GM18499 (cell line): ENCODE results near the gene CNIH2.
"Not testable (repeated sequence)": the region's sequence is repeated elsewhere in the genome, so short reads cannot be mapped to it uniquely, and the experiment has no call there.

ENCODE experiments used
- ATAC-seq: cut with Tn5 transposase; IDR thresholded peaks from one replicate; pipeline ENCODE4 v1.9.1; 2021; ENCODE audit warnings: moderate number of reproducible peaks; ENCODE audit not compliant: insufficient read depth, unreplicated experiment

CNIH2 gene

DNA sequence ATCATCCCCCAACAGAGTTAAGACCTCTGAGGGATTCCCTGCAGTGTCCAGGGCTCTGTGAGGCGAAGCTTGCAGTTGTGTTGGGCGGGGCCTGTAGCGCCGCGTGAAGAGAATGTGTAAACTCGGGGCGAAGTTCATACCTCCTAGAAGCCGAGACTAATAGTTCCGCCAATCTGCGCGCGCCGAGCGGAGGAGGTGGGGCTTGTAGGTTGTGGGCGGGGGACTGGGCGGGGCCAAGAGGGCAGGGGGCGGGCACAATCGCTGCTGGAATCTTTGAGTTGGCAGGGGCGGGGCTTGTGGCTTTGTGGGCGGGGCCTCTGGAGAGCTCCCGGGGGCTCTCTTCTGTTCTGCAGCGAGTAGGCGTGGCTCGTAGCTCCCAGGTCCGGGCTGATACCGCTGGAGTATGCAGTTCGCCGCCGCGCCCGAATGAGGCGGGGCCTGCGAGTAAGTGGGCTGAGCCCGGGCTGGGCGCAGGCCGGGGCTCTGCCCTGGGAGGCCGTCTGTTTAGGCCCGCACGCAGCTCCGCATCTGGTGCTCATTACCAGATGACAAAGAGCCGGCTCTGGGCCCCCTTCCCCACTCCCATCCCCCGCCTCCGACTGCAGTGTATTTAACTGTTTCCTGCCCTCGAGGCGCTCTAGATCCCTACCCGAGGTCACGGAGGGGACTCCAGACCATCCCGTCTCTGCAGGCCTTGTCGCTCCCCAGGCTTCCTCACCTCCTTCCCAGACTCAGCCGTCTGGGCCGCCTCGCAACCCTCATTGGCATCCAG is 34.8 kb downstream of the CNIH2 start:
- ATAC-seq: no peak

DNA sequence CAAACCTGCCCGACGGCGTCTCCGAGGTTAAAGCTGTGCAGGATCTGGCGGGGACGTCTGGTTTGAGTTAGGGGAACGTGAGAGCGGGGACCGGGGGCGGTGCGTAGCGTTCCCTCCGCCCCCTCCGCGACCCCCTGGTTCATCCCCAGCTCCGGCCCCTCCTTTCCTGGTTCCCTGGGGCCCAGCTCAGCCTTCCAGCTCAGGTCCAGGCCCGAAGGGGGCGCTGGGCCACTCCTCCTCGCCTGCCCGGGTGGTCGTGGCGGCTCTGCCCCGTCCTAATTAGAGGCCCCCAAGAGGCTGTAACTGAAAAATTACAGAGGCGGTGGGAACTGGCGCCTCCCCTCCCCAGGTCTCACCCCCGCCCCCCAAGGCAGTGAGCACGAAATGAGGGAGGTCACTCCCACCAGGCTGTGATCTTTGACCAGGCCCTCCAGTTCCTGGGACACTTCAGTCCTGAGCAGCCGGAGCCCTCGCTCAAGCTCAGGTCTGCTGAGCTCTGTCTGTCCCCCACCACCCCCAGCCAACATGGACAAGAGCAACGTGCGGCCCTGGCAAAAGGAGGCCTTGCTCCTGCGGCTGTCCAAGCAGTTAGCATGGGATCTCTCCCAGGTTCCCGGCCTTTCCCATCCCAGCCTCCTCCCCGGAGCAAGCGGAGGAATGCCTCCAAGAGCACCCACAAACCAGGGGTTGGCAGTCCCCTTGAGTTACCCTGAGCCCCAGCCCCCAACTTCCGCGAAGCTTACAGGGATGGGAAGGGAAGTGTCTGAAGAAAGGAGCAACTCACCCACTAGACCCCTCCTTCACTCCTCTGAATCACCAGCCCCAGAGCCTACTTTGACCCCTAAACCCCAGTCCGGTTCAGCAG is 35.6 kb downstream of the CNIH2 start:
- ATAC-seq: no peak

DNA sequence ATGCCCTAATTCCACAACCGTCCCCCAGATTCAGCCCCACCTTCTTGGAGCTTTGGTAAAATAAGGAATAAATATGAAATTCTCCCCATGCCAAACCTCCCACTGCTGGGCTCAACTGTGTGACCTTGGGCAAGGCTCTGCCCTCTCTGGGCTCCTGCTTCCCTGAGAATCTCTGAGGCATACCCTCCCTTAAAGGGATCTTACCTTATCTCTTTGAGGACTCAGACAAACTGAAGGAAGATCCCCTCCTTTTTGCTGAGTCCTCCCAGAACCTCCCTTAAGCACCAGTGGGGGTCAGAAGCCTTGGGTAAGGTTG is 36.2 kb downstream of the CNIH2 start:
- ATAC-seq: no peak

DNA sequence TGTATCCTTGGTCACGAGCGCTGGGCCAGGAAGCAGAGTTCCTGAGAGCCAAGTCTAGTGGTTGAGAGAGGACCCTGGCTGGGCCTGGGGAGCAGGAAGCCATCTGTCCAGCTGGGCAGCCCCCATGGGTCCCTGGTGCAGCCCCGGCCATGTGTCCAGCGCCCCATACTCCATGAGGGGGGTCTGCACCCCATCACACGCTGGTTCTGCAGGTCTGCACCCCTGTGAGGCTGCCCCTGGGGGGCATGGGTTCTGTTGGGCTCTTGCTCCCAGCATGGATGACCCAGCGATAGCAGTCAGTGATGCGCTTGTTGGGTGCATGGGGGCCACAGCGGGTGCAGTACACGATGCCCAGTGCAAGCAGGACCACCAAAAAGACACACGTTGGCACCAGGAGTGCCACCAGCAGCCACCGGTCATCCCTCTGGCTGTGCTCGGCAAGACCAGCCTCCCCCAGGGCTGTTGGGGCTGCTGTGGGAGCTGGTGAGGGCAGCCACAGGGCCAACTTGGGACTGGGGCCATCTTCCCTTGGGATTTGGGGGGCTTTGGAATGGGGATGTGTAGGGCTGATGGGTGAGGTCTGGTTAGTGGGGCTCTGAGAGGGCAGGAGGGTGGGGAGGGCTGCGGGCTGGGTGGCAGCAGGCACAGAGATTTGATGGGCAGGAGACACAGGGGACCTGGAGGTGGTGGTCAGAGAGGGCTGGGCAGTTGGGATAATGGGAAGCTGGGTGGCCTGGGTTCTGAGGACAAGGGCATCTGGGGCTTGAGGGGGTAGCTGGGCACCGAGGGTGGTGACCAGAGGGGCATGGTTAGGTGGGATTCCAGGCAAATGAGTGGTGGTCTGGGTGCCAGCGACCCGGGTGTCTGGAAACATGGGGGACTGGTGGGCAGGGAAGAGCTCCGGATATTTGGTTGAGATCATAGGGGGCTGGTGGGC is 36.9 kb downstream of the CNIH2 start:
- ATAC-seq: no peak

DNA sequence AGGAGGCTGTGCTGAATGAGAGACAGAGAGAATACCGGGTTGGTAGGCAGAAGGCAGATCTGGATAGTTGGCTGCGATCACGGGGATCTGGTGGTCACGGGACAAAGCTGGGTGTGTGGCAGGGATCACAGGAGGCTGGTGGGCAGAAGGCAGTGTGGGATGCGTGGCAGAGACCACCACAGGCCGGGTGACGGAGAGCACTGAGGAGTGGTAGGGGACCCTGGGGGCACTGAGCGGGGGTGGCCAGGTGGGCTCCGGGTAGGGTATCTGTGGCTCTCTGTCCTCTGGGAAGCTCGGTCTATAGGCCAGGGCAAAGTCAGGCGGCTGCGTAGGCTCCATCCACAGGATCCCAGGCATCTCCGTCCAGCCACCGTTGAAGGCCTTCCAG is 37.5 kb downstream of the CNIH2 start:
- no peak for ATAC-seq

DNA sequence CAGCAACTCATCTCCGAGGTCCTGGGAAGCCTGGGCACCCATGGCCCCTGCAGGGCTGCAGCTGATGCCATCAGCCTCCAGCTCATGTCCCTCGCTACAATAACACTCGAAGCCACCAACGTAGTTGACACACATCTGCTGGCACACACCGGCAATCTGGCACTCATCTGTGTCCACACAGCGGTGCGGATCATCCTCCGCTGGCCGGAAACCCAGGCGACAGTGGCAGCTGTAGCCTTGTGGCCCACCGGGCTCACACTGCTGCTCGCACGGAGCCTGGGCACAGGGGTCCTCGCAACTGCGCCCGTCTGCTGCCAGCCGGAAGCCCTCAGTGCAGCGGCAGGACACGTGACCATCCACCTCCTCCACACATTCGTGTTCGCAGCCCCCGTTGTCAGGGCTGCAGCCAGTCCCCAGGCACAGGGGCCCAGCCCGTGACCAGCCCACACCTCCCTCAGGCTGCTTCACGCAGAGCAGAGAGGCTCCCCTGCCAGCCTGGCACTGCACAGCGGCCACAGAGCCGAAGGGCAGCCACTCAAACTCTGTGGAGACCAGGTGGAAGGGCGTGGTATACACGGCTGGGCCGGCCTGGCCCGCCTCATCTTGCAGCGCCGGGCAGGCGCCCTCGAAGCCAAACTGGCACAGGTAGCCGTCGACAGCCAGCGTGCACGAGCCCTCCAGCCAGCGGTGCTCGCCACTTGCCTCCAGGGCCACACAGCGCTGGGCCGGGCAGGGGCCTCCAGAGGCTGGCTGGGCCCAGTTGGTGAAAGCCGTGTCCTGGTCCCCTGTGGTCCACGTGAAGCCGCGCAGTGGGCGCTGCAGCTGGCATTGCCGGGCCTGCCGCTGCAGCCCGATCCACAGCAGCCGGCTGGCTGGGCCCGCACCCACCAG is 38.2 kb downstream of the CNIH2 start:
- no peak for ATAC-seq

DNA sequence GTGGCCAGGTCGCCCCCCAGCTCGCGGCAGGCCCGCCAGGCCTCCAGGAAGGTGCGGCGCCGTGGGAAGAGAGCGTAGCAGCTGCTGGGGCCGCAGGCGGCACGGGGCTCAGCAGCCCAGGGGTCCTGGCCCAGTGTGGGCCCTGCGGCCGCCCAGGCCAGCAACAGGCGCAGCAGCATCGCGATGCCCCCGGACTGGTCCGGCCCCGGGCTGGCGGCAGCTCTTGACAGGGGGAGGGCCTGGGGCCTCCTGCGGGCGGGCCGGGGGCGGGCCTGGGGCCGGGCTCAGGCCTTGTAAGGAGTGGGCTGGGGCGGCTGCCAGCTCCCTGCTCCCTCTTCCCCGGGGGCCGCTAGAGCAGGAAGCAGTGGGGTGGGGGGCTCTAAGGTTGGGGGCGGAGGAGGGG is 38.9 kb downstream of the CNIH2 start, which contains the start of gene CD248:
Gene CD248 (minus strand): TSS at position 196 of the 403 bp plus-strand sequence. CDS start 17 bp downstream, at position 179.
- ATAC-seq: no peak

DNA sequence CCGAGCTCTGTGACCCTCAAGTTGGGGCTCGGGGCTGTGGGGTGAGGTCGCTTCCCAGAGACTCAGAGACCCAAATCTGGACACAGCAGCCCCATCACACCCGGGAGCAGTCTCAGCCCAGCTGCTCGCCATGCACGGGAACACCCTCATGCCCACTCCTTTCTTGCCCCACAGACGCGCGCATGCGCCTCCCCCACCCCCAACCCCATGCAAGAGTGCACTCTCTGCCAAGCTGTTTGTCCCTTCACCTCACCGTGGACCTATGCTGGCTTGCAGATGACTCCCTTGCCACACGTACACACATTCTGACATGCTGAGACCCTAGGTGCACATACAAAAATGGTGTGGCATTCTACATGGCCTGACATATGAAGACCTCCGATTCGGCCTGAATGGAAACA is 39.3 kb downstream of the CNIH2 start:
- ATAC-seq: no peak

DNA sequence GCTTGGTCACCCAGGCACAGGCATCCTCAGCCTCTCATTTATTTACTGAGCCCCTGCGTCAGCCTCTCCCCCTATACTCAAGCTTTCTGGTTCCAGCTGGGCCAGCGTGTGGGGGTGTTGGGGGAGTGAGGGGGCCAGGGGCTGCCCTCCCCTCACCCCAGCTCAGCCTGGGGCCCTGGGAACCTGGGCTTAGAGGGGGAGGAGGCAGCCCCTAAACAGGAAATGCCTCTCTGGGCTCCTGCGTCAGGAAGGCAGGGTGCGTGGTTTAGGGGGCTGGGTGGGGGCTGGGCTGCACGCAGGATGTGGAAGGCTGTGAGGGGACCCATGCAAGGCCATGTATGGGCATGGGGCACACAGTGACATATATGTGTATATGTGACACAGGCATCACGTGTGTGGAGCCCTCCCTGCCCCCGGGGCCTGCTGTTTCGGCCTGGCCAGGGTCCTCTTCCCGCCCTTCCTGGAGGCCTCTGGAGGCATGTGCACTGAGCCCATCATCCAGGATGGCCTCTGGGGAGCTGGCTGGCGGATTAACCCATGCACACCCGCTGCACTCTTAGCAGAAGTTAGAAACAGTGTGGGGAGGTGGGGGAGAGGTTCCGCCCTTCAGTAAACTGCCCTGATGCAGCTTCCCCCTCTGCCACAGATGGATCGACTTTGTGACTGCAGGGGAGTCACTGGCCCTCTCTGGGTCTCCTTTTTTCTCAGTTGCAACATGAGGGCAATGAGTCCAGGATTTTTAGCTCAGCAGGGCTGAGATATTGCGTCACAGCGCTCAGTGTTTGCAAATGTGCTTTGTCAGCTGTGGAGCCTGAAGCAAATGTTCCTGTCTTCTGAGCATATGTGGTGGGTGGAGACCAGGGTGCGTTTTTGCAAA is 40.0 kb downstream of the CNIH2 start:
- no peak for ATAC-seq

DNA sequence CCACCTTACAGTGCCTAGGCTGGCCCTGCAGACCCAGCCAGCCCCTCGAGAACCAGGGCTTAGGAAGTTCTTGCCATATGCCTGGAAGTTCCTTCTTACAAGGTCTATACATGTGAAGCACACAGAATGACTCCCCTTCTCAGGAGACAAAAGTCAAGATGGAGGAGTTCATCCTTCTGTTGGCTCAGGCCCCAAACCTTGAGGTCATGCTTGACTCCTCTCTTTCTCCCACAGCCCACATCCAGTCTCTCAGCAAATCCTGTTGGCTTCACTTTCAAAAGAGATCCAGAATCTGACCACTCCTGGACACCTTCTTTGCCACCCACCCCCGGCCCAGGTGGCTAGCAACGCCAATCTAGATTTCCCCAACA is 40.6 kb downstream of the CNIH2 start:
- no peak for ATAC-seq

DNA sequence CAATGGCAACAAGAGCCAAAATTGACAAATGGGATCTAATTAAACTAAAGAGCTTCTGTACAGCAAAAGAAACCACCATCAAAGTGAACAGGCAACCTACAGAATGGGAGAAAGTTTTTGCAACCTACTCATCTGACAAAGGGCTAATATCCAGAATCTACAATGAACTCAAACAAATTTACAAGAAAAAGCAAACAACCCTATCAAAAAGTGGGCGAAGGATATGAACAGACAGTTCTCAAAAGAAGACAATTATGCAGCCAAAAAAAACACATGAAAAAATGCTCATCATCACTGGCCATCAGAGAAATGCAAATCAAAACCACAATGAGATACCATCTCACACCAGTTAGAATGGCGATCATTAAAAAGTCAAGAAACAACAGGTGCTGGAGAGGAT is 42.3 kb downstream of the CNIH2 start:
- not testable (repeated sequence) for ATAC-seq

DNA sequence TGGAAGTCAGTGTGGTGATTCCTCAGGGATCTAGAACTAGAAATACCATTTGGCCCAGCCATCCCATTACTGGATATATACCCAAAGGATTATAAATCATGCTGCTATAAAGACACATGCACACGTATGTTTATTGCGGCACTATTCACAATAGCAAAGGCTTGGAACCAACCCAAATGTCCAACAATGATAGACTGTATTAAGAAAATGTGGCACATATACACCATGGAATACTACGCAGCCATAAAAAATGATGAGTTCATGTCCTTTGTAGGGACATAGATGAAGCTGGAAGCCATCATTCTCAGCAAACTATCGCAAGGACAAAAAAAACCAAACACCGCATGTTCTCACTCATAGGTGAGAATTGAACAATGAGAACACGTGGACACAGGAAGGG is 42.8 kb downstream of the CNIH2 start:
- not testable (repeated sequence) for ATAC-seq

DNA sequence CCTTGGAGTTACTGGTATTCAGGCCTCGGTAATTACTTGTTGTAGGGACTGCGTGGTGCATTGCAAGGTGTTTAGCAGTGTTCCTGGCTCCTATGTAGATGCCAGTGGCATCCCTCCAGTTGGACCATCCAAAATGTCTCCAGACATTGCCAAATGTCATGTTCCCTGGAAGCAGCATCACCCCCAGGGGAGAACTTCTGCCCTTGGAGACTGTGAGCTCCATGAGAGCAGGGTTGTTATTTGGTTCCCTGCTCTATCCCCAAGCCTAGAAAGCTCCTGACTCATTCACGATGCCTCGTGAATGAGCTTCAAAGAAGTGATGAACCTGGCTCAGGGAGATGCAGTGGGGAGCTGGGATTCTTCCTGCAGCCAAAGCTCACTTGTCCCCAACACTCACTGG is 43.6 kb downstream of the CNIH2 start:
- no peak for ATAC-seq

DNA sequence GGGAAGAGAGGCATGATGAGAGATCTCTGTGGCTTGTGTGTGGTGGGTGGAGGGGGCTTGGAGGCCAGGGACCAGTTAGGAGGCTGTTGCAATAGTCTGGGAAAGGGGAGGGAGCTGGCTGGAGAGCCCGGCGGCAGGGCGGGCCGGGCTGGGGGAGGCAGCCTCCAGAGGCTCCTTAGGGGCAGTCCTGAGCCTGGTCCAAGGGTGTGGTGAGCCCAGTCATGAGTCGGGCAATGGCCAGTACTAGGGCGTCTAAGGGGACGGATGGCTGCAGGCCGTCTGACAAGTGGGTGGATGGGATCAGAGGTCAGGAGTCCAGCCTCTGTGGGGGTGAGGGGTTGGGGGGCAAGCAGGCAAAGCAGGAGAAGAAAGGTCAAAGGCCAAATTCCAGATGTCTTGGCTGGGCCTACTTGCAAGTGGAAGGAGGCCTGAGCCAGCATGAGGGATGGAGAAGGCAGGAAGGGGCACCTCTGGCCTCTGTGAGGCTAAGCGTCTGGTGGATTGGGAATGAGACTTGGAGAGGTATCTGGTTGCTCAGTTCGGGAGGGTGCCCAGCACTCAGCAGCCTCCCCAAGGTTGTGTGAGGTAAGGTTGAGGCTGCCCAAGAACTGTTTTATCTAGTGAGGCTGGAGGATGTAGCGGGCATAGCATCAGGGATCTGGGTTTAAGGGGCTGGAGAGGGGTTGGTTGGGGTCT is 44.9 kb downstream of the CNIH2 start:
- ATAC-seq: no peak

DNA sequence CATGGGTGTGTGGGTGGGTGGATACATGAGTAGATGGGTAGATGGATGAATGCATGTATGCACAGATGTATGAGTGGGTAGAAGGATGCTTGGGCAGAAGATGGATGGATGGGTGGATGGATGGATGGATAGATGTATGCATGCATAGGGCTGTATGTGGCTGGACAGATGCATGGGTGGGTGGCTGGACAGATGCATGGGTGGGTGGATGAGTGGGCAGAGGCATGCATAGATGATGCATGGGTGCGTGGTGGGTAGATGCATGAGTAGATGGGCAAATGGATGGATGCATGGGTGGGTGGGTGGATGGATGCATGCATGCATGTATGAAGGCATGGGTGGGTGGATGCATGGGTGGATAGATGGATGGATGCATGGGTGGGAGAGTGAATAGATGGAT is 45.7 kb downstream of the CNIH2 start:
- no peak for ATAC-seq

DNA sequence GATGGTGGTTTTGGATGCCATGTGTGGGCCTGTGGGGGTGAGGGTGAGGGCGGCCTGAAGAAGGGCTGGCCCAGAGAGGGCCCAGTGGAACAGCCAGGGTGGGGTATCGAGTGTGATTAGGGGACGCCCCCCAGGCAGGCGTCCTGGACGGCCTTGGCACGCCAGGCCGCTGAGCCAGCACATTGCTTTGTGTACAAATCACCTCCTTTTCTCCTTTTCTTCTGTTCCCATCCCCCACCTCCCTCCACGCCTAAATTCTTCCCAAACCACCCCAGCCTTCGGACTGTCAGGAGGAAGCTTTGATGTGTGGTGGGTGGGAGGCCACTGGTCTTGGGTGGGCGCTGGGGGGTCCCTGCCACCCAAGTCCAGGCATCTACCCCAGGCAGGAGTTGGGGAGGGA is 46.7 kb downstream of the CNIH2 start:
- ATAC-seq: no peak

DNA sequence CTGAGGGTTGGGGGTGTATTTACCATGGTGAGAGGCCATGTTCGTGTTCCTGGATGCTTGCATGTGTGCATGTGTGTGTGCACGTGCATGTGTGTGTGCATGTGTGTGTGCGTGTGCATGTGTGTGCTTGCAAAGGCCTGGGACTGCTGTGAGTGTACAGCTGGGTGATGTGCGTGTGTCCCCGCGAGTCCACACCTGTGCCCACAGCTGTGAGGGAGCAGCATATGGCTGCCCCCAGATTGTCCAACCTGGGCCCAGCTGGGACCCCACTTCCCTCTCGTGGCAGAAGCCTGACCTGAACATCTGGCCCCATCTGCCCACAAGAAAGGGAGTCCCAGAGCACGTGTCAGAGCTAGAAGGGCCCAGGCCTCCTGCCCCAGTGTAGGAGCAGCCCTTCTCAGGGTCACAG is 47.3 kb downstream of the CNIH2 start:
- no peak for ATAC-seq
